Esophagus mucosa (tissue), 1 donor: ENCODE data around the gene MAGEF1. TPM values are rescaled to one million over a fixed set of nuclear protein-coding genes. Genes with fewer than 3 reads are reported as not detected.

ENCODE experiments used
- ATAC-seq: fragments of 200-7000 bp; cut with Tn5 transposase; one replicate; pipeline ENCODE4 v1.9.1; 2020
- total RNA-seq: library from RNA; stranded (reverse); gene quantifications from one replicate; pipeline ENCODE4 v1.2.4, GENCODE V29; 2023
- donor health status: DM: yes; HTN: yes; CAD: no.

The MAGEF1 gene
- total RNA-seq, 1 donor from 2014 or later = 16.1 TPM

DNA sequence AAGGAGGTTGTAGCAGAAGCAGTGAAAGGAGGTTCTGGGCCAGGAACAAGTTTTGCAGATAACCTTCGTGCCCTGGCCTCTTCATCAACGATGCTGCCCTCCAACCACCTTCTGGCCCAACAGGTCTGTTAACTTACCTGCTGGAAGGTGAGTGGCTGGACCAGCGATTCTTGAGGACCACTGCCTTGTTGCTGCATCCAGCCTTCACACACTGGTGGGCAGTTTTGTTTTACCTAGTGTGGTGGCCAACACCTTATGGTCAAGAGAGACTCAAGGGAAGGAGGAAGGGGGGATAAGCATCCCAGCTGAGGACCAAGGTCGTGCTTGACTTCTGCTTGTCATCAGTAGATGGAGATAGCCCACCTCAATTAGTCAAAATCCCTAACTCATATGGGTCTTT is 7.8 kb upstream of the MAGEF1 start:
- ATAC-seq = no peak

DNA sequence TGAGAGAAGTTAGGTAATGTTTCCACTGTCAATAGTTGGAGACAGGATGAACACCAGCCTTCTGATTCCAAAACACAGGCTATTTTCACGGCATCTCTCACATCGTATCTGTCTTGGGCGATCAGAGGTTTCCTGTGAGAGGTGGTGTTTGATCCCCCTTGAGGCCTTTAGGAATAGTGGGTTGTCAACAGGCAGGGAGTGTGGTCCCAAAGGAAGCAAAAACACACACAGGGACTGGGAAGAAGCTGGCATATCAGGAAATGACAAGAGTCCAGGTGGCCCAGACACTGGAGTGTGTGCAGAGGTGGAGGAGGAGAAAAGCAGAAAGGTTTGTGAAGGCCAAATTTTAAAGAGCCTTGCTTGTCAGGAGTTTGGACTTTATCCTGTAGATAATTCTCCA is 6.6 kb upstream of the MAGEF1 start:
- ATAC-seq = no peak

- no peak for ATAC-seq
Observed at GRCh38 chr3:184717399-184717983, 5.6 kb upstream of the MAGEF1 start.

GRCh38 chr3:184716622-184717398 is 4.9 kb upstream of the MAGEF1 start:
- ATAC-seq = no peak

GRCh38 chr3:184715943-184716621 is 4.2 kb upstream of the MAGEF1 start:
- no peak for ATAC-seq

- ATAC-seq = no peak
Observed at GRCh38 chr3:184713521-184713920, 1.7 kb upstream of the MAGEF1 start.

- ATAC-seq = no peak
Observed at GRCh38 chr3:184713040-184713355, 1.1 kb upstream of the MAGEF1 start.

DNA sequence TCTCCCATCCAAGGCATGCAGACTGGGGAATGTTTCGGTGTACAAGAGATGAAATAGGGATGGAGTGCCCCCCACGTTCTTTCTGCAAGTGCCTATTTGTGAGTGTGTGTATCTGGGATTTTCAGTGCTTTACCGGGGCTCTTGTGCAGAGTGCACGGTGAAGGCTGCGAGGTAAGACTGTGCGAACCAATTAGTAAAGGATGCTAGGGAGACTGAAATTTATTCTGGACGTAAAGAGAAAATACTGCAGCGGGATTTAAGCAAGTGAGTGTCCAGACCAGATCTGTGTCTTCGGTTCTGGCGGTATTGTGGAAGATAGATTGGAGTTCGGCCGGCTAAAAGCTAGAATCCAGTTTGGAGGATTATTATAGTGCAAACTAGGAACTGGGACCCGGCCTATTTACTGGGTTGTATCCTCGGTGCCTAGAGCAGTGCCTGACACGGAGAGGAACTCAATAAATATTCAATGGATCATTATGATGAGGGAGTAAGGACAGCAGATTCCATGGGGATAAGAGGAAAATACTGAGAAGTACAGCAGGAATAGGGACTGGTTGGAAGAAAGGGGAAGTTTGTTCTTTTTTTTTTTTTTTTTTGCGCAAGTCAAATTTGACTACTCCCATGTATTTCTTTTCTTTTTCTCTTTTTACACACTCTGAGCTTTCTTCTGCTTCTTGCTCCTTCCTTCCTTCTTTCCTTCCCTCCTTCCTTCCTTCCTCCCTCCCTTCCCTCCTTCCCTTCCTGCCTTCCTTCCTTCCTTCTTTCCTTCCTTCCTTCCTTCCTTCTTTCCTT is 580 bp upstream of the MAGEF1 start:
- no peak for ATAC-seq

GRCh38 chr3:184710870-184711492 is 883 bp downstream of the MAGEF1 start:
- peak; percentile 45 for ATAC-seq

DNA sequence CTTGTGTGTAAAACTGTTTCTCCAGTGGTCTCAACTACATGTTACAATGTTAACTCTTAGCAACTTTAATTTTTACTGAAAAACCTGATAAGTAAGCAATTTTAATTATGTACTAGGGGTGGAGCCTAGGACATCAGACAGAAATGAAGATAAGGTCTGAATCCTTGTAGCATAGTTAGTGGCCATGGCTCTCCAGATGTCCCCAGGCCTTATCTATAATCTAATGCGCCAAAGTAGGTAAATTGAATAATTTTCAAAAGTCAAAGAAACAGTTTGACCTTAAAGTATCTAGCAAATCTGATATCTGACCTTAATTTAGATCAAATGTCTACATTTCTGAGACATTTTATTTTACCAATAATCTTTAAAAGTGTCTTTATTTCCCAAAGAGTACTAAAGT is 8.2 kb downstream of the MAGEF1 start:
- no peak for ATAC-seq

DNA sequence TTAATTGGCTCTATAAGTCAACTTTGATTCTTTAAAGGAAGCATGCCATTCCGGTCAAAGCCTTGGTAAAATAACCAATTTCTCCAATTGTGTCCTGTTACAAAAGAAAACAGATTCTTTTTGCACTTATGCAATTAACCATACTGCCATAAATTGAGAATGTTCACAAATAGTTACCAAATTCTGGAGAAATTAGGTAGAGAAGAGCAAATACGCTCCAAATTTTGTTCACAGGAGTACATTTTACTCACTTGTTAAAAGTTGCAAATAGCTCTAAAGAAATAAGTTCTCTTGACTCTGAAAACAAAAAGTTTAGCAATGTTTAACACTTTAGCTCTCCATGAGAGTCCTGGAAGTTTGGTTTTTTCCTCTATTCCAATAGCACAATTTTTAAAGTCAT is 11.1 kb downstream of the MAGEF1 start:
- no peak for ATAC-seq

DNA sequence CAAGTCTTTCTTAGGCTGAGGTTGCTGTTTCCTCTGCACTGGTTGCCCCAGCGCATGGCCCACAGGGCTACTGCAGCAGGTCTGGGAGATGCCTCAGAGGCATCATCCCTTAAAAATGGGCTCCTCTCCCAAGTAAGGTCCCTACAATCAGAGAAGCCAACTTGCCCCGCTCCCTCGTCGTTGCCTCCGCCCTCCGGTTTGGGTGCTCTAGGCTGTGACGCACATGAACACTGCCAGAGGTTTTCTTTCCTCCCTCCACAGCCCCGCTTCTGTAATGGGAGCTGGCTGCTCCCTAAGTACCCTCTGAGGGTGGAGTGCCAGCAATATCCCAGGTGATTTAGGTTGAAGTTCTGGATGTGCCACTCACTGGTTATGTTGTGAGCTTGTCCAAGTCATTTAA is 14.0 kb downstream of the MAGEF1 start:
- ATAC-seq = no peak

GRCh38 chr3:184696697-184697096 is 15.2 kb downstream of the MAGEF1 start:
- ATAC-seq = no peak

DNA sequence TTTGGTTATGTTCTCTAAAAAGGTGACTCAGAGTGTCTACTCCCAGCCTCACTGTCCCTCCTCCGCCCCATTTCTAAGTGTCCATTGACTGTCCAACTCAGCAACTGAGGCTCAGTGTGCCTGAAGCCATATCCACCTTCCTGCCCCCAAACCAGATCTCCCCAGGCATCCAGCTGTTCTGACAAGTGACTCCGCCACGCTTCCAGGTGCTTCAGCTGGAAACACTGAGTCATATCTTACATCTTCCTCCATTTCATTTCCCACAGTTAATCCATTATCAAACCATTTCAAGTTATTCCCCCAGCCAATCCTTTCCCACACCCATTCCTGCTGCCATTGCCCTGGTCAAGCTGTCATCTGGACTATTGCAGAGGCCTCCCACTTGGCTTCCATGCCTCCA is 17.1 kb downstream of the MAGEF1 start:
- ATAC-seq = no peak

- ATAC-seq = no peak
Observed at GRCh38 chr3:184694133-184694665, 17.7 kb downstream of the MAGEF1 start.

- no peak for ATAC-seq
Observed at GRCh38 chr3:184693011-184693975, 18.6 kb downstream of the MAGEF1 start.

- no peak for ATAC-seq
Observed at GRCh38 chr3:184691397-184692231, 20.2 kb downstream of the MAGEF1 start.

- no peak for ATAC-seq
Observed at GRCh38 chr3:184690192-184690883, 21.5 kb downstream of the MAGEF1 start.

GRCh38 chr3:184688882-184689271 is 23.0 kb downstream of the MAGEF1 start:
- no peak for ATAC-seq
